BLaER1 (cell line): ENCODE results near the gene OLIG1.

Experiments
- H3K27ac ChIP-seq: shearing (Covaris generic); formaldehyde crosslinking; 2 replicates; pipeline ENCODE4 v1.8.1; 2022
- H3K27me3 ChIP-seq: shearing (Covaris generic); formaldehyde crosslinking; 2 replicates; pipeline ENCODE4 v1.8.1; 2022
- H3K36me3 ChIP-seq: shearing (Covaris generic); formaldehyde crosslinking; 2 replicates; pipeline ENCODE4 v1.8.1; 2022
- H3K4me1 ChIP-seq: shearing (Covaris generic); formaldehyde crosslinking; 2 replicates; pipeline ENCODE4 v1.8.1; 2022
- H3K4me2 ChIP-seq: shearing (Covaris generic); formaldehyde crosslinking; 2 replicates; pipeline ENCODE4 v1.8.1; 2022
- H3K4me3 ChIP-seq: shearing (Covaris generic); formaldehyde crosslinking; 2 replicates; pipeline ENCODE4 v1.8.1; 2022
- H3K9ac ChIP-seq: shearing (Covaris generic); formaldehyde crosslinking; 2 replicates; pipeline ENCODE4 v1.8.1; 2022
- H3K9me3 ChIP-seq: shearing (Covaris generic); formaldehyde crosslinking; 2 replicates; pipeline ENCODE4 v1.8.1; 2022
- H4K20me1 ChIP-seq: shearing (Covaris generic); formaldehyde crosslinking; 2 replicates; pipeline ENCODE4 v1.8.1; 2022
- Cebpa-rat ChIP-seq: shearing (Covaris generic); IDR thresholded peaks from 2 replicates; pipeline ENCODE4 v1.8.1; 2022

OLIG1 gene

GRCh38 chr21:33070744-33070997 is 730 bp downstream of the OLIG1 start:
- H3K4me3 ChIP-seq, result peak overlapping the region; percentile 49
- no peak overlapping the region for H3K27ac ChIP-seq
- peak overlapping the region; percentile 70 for H3K4me2 ChIP-seq

DNA sequence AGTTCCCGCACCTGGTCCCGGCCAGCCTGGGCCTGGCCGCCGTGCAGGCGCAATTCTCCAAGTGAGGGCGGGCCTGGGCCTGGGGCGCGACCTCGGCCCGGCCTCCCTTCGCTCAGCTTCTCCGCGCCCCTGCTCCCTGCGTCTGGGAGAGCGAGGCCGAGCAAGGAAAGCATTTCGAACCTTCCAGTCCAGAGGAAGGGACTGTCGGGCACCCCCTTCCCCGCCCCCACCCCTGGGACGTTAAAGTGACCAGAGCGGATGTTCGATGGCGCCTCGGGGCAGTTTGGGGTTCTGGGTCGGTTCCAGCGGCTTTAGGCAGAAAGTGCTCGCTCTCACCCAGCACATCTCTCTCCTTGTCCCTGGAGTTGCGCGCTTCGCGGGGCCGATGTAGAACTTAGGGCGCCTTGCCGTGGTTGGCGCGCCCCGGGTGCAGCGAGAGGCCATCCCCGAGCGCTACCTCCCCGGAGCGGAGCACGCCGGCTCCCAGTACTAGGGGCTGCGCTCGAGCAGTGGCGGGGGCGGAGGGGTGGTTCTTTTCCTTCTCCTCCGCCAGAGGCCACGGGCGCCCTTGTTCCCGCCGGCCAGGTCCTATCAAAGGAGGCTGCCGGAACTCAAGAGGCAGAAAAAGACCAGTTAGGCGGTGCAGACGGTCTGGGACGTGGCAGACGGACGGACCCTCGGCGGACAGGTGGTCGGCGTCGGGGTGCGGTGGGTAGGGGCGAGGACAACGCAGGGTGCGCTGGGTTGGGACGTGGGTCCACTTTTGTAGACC is 1.2 kb downstream of the OLIG1 start:
- peak overlapping the region; percentile 49 for H3K4me3 ChIP-seq
- peaks cover 22% of the 10 kb centered on the region for H4K20me1 ChIP-seq
- no peak overlapping the region for H3K27ac ChIP-seq
- H3K4me2 ChIP-seq, result peak overlapping the region; percentile 70
- no peaks in the 10 kb centered on the region for H3K36me3 ChIP-seq
- TF ChIP-seq Cebpa-rat, result no peak
- no peak overlapping the region for H3K9ac ChIP-seq
- H3K4me1 ChIP-seq, result peaks cover 43% of the 10 kb centered on the region
- peaks cover 38% of the 10 kb centered on the region for H3K9me3 ChIP-seq
- peaks cover 82% of the 10 kb centered on the region for H3K27me3 ChIP-seq

More at GRCh38 chr21:33070744-33070997, 730 bp downstream of the OLIG1 start:
- Histone ChIP-seq H3K27me3 (peaks cover 76% of the 10 kb centered on the region), H3K9me3 (peaks cover 38% of the 10 kb centered on the region), H3K4me1 (peaks cover 43% of the 10 kb centered on the region), H3K36me3 (no peaks in the 10 kb centered on the region), H3K9ac (no peak overlapping the region), H4K20me1 (peaks cover 22% of the 10 kb centered on the region)
- TF ChIP-seq Cebpa-rat, result no peak

GRCh38 chr21:33071770-33072306 is 1.9 kb downstream of the OLIG1 start:
- peaks cover 22% of the 10 kb centered on the region for H4K20me1 ChIP-seq
- no peaks in the 10 kb centered on the region for H3K36me3 ChIP-seq
- peaks cover 38% of the 10 kb centered on the region for H3K9me3 ChIP-seq
- no peak overlapping the region for H3K27ac ChIP-seq
- peaks cover 88% of the 10 kb centered on the region for H3K27me3 ChIP-seq
- no peak overlapping the region for H3K9ac ChIP-seq
- H3K4me3 ChIP-seq, result peak overlapping the region; percentile 49
- no peak for TF ChIP-seq Cebpa-rat
- H3K4me2 ChIP-seq, result peak overlapping the region; percentile 70
- peaks cover 44% of the 10 kb centered on the region for H3K4me1 ChIP-seq

GRCh38 chr21:33073636-33074035 is 3.7 kb downstream of the OLIG1 start:
- peaks cover 50% of the 10 kb centered on the region for H3K4me1 ChIP-seq
- peaks cover 36% of the 10 kb centered on the region for H3K9me3 ChIP-seq
- no peak overlapping the region for H3K9ac ChIP-seq
- H3K27me3 ChIP-seq, result peaks cover 93% of the 10 kb centered on the region
- no peak for TF ChIP-seq Cebpa-rat
- H4K20me1 ChIP-seq, result peaks cover 22% of the 10 kb centered on the region
- no peak overlapping the region for H3K27ac ChIP-seq
- no peak overlapping the region for H3K4me2 ChIP-seq
- H3K36me3 ChIP-seq, result no peaks in the 10 kb centered on the region
- H3K4me3 ChIP-seq, result no peak overlapping the region

DNA sequence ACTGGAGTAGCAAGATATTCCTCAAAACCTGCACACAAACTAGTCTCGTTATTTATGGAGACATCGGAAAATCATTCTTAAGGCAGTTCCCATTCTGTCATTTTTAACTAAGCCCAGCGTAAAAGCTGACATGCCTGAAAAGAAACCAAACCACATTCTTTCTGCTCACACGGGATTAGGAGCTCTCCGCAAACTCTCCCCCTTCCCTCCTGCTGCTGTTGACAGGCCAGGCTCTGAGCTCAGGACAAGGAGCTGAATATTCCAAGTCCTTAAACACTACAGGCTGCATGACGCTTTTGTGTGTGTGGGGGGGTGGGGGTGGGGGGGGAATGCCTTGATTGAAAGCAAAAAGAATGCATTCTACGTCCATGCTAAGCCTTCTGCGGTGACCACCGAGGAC is 5.2 kb downstream of the OLIG1 start:
- H3K9ac ChIP-seq, result no peak overlapping the region
- peaks cover 19% of the 10 kb centered on the region for H4K20me1 ChIP-seq
- no peaks in the 10 kb centered on the region for H3K36me3 ChIP-seq
- peaks cover 59% of the 10 kb centered on the region for H3K4me1 ChIP-seq
- H3K27ac ChIP-seq, result no peak overlapping the region
- peak overlapping the region; percentile 51 for H3K4me2 ChIP-seq
- H3K4me3 ChIP-seq, result no peak overlapping the region
- peaks cover 78% of the 10 kb centered on the region for H3K27me3 ChIP-seq
- no peak for TF ChIP-seq Cebpa-rat
- H3K9me3 ChIP-seq, result peaks cover 21% of the 10 kb centered on the region

DNA sequence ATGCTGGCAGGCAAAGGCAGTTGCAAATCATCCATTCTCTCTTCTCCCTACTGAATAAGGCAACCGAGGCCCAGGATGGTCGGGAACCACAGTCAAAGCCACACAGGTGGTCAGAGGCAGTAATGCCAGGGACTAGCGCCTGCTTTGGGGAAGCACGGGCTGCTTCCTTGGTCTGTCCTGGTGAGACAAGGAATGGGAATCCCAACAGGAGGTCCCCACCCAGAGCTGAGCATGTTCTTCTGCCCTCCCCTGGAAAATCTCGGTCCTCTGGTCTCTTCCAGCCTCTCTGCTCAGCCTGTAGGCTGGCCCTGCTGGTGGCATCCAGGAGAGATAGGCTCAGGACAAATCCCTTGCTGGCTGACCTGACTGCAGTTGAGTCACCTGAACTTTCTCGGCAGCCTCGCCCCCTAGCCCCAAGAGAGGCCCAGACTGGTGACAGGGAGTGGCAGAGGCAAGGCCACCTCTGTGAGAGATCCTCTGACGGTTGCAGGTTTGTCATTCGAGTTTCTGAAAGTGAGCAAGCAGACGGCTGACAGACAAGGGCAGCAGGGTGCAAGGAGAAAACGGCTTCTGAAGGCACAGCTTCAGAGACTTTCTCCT is 5.8 kb downstream of the OLIG1 start:
- no peak overlapping the region for H3K4me3 ChIP-seq
- no peaks in the 10 kb centered on the region for H3K36me3 ChIP-seq
- no peak overlapping the region for H3K27ac ChIP-seq
- H3K27me3 ChIP-seq, result peaks cover 72% of the 10 kb centered on the region
- peaks cover 60% of the 10 kb centered on the region for H3K4me1 ChIP-seq
- H3K9me3 ChIP-seq, result peaks cover 16% of the 10 kb centered on the region
- TF ChIP-seq Cebpa-rat, result no peak
- no peak overlapping the region for H3K4me2 ChIP-seq
- peaks cover 13% of the 10 kb centered on the region for H4K20me1 ChIP-seq
- no peak overlapping the region for H3K9ac ChIP-seq

- no peak overlapping the region for H3K27ac ChIP-seq
- no peak overlapping the region for H3K4me2 ChIP-seq
- peaks cover 62% of the 10 kb centered on the region for H3K27me3 ChIP-seq
- peaks cover 5% of the 10 kb centered on the region for H3K9me3 ChIP-seq
- peaks cover 53% of the 10 kb centered on the region for H3K4me1 ChIP-seq
- H3K36me3 ChIP-seq, result no peaks in the 10 kb centered on the region
- H3K4me3 ChIP-seq, result no peak overlapping the region
- no peak for TF ChIP-seq Cebpa-rat
- no peak overlapping the region for H3K9ac ChIP-seq
- peaks cover 3% of the 10 kb centered on the region; the same call in 1 of the 2 replicates for H4K20me1 ChIP-seq
Measured at GRCh38 chr21:33076600-33077329, 6.8 kb downstream of the OLIG1 start.

GRCh38 chr21:33078907-33079582 is 9.1 kb downstream of the OLIG1 start:
- Histone ChIP-seq H3K9me3 (no peaks in the 10 kb centered on the region), H3K4me3 (no peak overlapping the region; the same call in 1 of the 2 replicates), H3K4me2 (peak overlapping the region; percentile 86), H3K36me3 (no peaks in the 10 kb centered on the region), H3K4me1 (peaks cover 50% of the 10 kb centered on the region), H4K20me1 (no peaks in the 10 kb centered on the region), H3K27ac (no peak overlapping the region; the same call in 1 of the 2 replicates), H3K9ac (no peak overlapping the region), H3K27me3 (peaks cover 39% of the 10 kb centered on the region)
- no peak for TF ChIP-seq Cebpa-rat

- H3K4me2 ChIP-seq, result no peak overlapping the region
Measured at GRCh38 chr21:33080376-33080775, 10.4 kb downstream of the OLIG1 start.

More at GRCh38 chr21:33080376-33080775, 10.4 kb downstream of the OLIG1 start:
- Histone ChIP-seq H3K4me1 (peaks cover 43% of the 10 kb centered on the region), H3K27me3 (peaks cover 27% of the 10 kb centered on the region), H3K9me3 (no peaks in the 10 kb centered on the region), H4K20me1 (no peaks in the 10 kb centered on the region), H3K9ac (no peak overlapping the region), H3K4me3 (no peak overlapping the region), H3K27ac (no peak overlapping the region), H3K36me3 (no peaks in the 10 kb centered on the region)
- TF ChIP-seq Cebpa-rat, result no peak
